Rectal smooth muscle tissue (tissue), 1 donor: Measurements from ENCODE around the gene DVL1.
"Not testable (repeated sequence)": the region's sequence is repeated elsewhere in the genome, so short reads cannot be mapped to it uniquely, and the experiment has no call there.

Experiments
- H3K27ac ChIP-seq: one replicate; pipeline ENCODE4 v1.7.0; 2013; ENCODE audit warnings: low read depth, low read length, inconsistent platforms
- H3K27me3 ChIP-seq: one replicate; pipeline ENCODE4 v1.7.0; 2013; ENCODE audit warnings: low read length; ENCODE audit not compliant: control insufficient read depth, insufficient read depth
- H3K36me3 ChIP-seq: one replicate; pipeline ENCODE4 v1.7.0; 2013; ENCODE audit warnings: low read length; ENCODE audit not compliant: control insufficient read depth, insufficient read depth
- H3K4me1 ChIP-seq: one replicate; pipeline ENCODE4 v1.7.0; 2013; ENCODE audit warnings: low read length; ENCODE audit not compliant: control insufficient read depth, insufficient read depth
- H3K4me3 ChIP-seq: one replicate; pipeline ENCODE4 v1.7.0; 2013; ENCODE audit warnings: low read length
- H3K9ac ChIP-seq: one replicate; pipeline ENCODE4 v1.7.0; 2013; ENCODE audit warnings: low read length

Gene DVL1

DNA sequence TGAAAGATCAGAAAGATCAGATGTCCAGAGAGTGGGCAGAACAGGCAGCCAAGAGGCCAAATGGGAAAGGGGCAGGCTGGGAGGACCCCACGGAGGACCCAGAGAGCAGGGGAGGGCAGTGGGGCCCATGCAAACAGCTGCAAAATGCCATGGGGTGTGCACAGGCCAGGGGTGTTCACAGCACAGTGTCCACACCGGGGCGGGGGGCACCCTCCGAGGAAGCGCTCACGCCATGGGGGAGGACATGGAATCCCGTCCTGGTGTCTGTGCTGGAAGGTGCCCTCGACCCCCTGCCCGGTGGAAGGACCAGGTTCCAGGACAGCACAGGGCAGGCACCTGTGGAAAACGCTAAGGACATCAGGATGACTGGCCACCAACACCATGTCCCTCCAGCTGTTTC is 26.3 kb downstream of the DVL1 start:
- Histone ChIP-seq H3K9ac (no peak overlapping the region), H3K4me3 (peak overlapping the region; percentile 10), H3K27me3 (no peaks in the 10 kb centered on the region), H3K4me1 (peaks cover 16% of the 10 kb centered on the region), H3K27ac (no peak overlapping the region), H3K36me3 (peaks cover 16% of the 10 kb centered on the region)

DNA sequence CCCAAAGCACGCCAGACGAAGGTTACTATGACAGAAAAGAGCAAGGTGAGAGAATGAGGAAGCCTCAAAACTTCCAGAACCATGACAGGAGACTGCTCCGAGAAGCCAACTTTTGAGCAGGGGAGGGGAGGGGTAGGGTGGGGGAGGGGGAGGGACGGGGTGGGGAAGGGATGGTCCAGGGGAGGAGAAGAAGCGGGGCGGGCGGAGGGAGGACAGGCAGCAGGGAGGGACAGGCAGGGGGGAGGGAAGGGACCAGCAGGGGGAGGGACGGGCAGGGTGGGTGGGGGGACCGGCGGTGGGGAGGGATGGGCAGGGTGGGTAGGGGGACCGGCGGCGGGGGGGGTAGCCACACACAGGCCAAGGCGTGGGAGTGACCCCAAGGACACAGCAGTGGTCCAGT is 26.8 kb downstream of the DVL1 start:
- no peak overlapping the region for H3K4me3 ChIP-seq
- H3K27me3 ChIP-seq = no peaks in the 10 kb centered on the region
- peaks cover 19% of the 10 kb centered on the region for H3K4me1 ChIP-seq
- peaks cover 16% of the 10 kb centered on the region for H3K36me3 ChIP-seq
- no peak overlapping the region for H3K9ac ChIP-seq
- no peak overlapping the region for H3K27ac ChIP-seq

DNA sequence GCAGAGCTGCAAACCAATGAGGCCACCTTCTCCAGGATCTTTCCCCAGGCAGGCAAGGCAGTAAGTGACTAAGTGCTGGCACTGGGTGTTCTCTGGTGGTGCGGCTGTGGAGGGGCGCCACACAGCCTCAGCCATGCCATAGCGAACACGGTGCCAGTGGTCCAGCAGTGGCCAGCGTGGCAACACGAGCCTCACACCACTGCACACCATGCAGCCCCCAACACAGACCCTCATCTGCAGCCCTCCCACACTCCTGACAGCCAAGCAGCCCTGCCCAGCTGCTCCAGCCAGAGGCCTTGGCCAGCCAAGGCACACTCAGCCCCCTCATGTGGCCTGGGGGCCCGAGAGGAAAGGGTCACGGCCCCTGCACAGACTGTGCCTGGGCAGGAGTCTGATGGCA is 27.7 kb downstream of the DVL1 start:
- no peaks in the 10 kb centered on the region for H3K27me3 ChIP-seq
- no peak overlapping the region for H3K27ac ChIP-seq
- peaks cover 16% of the 10 kb centered on the region for H3K36me3 ChIP-seq
- H3K4me1 ChIP-seq = peaks cover 19% of the 10 kb centered on the region
- no peak overlapping the region for H3K4me3 ChIP-seq
- no peak overlapping the region for H3K9ac ChIP-seq

DNA sequence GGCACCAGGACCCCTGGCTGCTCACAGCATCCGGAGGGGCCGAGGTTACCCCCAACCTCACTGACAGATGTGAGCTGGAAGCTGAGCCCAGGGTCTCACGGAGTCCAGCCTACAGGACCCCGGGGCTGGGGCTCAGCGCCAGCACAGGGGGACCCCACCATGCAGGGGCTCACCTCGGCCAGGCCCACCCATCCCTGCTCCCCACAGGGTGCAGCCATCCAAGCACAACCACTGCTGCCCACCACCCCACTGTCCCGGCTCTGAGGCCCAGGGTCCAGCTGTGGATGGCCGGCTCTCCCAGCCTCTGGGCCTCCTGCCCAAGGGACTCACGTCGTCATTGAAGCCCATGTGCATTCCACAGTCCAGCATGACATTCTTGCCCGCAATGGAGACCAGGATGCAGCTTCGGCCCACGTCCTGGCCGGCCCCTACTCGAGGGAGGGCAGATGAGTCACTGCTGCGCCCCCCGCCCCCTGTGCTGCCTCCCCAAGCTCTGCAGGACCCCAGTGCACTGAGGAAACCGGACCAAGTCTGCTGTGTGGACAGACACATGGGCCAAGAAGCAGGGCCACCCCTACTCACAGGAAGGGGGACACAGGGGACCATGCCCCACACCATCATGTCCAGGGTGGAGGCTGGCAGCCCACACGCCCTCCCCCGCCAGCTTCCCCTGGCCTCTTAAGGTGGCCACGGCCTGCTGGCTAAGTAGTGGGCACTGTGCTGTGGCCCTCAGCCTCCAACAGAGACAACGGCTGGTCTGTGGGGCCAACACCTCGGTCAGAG is 28.4 kb downstream of the DVL1 start:
- Histone ChIP-seq H3K4me1 (peaks cover 19% of the 10 kb centered on the region), H3K27ac (no peak overlapping the region), H3K9ac (no peak overlapping the region), H3K4me3 (no peak overlapping the region), H3K27me3 (no peaks in the 10 kb centered on the region), H3K36me3 (peaks cover 14% of the 10 kb centered on the region)

DNA sequence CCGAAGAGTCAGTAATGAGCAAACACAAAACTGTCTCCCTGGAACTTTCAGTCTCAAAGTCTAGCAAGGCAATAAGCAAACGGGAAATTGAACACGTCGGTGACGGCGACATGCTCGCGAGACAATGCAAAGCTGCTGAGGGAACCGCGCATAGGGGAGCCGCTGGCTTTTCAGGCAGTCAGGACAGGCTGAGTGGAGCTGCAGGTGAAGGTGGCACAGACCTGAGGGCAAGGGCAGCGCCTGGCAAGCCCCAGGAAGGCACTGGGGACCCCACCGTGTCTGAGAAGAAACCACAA is 29.6 kb downstream of the DVL1 start:
- H3K27ac ChIP-seq = no peak overlapping the region
- H3K4me3 ChIP-seq = no peak overlapping the region
- peaks cover 16% of the 10 kb centered on the region for H3K36me3 ChIP-seq
- H3K4me1 ChIP-seq = peaks cover 13% of the 10 kb centered on the region
- H3K9ac ChIP-seq = no peak overlapping the region
- H3K27me3 ChIP-seq = no peaks in the 10 kb centered on the region

DNA sequence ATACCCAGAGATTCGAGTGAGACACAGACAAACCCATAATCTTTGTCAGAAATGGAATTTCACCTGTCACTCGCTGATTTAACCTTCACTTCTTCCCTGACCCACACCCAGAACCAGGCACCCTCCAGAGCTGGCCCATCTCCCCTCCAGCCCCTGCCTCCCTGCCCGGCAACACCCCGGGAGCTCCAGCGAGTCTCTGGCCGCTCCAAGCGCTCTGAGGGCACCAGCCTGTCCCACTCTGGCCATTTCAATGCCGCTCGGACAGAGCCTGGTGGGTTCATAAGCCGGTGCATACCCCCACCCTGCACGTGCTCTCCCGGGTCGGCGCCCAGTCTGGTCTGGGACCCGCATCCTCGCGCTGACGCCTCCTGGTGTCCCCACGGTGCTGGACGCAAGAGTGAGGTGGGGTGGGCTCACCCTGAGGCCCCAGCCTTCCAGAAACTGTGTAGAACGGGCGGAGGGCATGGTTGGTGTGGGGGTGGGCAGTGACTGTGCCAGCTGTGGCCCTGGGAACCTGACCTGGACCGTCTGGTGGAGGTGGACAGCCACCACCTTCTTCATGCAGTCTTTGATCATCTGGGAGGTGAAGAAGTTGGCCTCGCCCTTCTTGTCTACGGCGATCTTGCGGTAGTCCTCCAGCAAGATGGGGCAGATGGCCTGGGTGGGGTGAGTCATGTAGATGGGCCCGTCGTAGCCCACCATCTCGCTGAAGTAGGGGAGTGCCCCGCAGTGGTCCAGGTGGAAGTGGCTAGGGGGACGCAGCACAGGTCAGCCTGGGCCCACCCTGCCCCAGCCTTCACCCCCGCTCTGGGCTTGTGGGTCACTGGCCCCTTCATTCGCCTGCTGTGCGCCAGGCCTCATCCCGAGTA is 30.2 kb downstream of the DVL1 start:
- Histone ChIP-seq H3K27ac (peak overlapping the region; percentile 7), H3K9ac (no peak overlapping the region), H3K27me3 (no peaks in the 10 kb centered on the region), H3K4me3 (no peak overlapping the region), H3K4me1 (peaks cover 13% of the 10 kb centered on the region), H3K36me3 (peaks cover 22% of the 10 kb centered on the region)

DNA sequence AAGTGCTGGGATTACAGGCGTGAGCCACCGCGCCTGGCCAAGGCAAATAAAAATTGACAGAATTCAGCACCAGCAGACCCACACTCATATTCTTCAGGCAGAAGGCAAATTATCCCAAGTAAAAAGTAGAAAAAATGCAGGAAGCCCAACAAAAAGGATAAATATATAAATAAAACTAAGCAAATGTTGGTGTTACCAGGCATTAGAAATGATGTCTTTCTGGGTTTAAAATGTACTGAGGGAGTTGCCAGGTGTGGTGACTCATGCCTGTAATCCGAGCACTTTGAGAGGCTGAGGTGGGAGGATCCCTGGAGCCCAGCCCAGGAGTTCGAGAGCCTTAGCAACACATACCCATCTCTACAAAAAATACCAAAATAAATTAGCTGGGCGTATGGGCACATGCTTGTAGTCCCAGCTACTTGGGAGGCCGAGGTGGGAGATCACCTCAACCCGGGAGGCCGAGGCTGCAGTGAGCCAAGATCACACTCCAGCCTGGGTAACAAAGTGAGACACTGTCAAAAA is 31.0 kb downstream of the DVL1 start:
- Histone ChIP-seq H3K27me3 (no peaks in the 10 kb centered on the region), H3K27ac (peak overlapping the region; percentile 81), H3K4me3 (no peak overlapping the region), H3K36me3 (peaks cover 22% of the 10 kb centered on the region), H3K9ac (no peak overlapping the region), H3K4me1 (peaks cover 13% of the 10 kb centered on the region)

DNA sequence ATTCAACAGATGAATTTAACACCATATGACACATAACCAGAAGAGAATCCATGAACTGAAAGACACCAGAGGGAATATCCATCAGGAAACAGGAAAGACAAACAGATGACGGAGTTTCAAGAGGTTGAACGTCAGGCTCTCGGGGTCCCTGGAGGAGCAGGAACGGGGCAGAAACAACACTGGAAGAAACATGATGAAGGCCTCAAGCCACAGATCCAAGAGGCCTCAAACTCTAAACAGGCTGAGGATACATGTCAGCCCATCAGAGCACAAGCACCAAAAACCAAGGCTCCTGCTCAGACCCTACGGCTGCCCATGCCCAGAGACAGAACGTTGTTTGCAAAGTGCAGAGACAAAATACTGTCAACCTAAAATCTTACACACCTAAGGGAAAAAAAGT is 31.8 kb downstream of the DVL1 start:
- Histone ChIP-seq H3K27me3 (no peaks in the 10 kb centered on the region), H3K4me3 (no peak overlapping the region), H3K27ac (peak overlapping the region; percentile 81), H3K9ac (no peak overlapping the region), H3K4me1 (peaks cover 10% of the 10 kb centered on the region), H3K36me3 (peaks cover 27% of the 10 kb centered on the region)

DNA sequence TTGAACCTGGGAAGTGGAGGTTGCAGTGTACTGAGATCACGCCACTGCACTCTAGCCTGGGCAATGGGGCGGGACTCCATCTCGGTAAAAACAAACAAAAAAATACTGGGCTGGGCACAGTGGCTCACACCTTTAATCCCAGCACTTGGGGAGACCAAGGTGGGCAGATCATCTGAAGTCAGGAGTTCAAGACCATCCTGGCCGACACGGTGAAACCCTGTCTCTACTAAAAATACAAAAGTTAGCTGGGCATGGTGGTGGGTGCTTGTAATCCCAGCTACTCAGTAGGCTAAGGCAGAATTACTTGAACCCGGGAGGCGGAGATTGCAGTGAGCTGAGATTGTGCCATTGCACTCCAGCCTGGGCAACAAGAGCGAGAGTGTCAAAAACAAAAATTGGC is 33.0 kb downstream of the DVL1 start:
- H3K4me3 ChIP-seq, H3K4me1 ChIP-seq, H3K27me3 ChIP-seq, H3K27ac ChIP-seq, H3K9ac ChIP-seq: not testable (repeated sequence)
- peaks cover 31% of the 10 kb centered on the region for H3K36me3 ChIP-seq

DNA sequence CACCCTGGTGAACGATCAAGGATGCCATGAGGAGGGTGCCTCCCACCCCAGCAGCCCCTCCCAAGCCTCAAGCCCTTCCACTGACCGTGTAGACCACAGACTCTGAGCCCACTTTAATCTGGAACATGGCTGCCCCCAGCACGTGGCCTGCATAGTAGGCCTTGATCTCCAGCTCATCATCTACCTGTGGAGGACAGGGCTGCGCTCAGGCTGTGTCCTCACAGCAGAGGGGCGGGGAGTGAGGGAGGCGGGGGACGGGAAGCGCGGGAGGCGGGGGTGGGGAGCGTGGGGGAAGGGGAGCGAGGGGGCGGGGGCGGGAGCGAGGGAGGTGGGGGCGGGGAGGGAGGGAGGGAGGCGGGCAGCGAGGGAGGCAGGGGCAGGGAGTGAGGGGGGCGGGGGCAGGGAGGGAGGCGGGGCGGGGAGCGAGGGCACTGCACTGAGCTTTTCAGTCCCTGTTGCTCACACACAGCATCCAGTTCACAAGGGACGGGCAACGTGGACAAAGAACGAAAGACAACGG is 33.7 kb downstream of the DVL1 start:
- H3K4me1 ChIP-seq = peaks cover 8% of the 10 kb centered on the region

DNA sequence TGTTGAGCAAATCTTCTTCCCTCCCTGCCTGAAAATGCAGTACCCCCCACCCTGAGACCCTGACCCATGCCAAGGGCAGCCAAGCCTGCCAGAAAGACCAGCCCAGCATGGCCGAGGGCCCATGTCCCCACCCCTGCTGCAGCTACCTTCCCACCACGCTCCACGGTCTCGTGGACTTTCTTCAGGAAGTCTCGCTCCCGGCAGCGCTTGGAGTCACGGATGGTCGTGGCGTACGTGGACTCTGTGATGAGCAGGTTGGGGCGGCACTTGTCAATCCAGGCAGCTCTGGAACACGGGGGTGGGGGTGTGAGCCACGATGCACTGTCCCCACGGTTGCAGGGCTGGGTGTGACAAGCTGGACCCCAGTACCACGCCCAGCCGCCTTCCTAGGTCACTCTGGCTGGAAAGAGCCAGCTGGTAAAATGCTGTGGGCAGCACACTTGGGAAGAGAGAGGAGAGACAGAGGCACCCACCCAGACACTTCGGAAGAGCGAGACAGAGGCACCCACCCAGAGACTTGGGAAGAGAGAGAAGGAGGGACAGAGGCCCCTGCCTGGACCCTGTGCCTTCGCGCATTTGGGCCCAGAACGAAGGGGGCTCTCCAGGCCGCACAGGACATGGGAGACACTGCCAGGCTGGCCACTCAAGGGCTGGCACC is 34.4 kb downstream of the DVL1 start:
- Histone ChIP-seq H3K27me3 (no peaks in the 10 kb centered on the region), H3K4me1 (peaks cover 8% of the 10 kb centered on the region), H3K4me3 (no peak overlapping the region), H3K27ac (no peak overlapping the region), H3K9ac (no peak overlapping the region), H3K36me3 (peaks cover 27% of the 10 kb centered on the region)

More for the DNA sequence above, 33.7 kb downstream of the DVL1 start:
- H3K27ac ChIP-seq = no peak overlapping the region
- H3K4me3 ChIP-seq = no peak overlapping the region
- no peaks in the 10 kb centered on the region for H3K27me3 ChIP-seq
- no peak overlapping the region for H3K9ac ChIP-seq
- peaks cover 31% of the 10 kb centered on the region for H3K36me3 ChIP-seq

DNA sequence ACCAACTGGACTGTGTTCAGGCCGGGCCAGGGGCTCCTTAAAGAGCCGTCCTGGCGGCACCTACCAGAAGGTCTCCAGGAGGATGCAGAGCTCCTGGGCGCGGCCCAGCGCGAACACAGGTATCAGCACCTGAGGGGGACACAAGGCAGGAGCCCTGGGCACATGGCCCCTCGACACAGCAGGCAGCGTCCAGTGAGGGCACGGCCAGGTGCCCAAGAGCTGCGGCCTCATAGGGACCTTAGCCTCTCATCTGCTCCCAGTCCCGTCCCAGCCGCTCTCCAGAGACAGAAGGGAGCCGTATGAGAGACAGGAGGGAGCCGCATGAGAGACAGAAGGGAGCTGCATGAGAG is 35.0 kb downstream of the DVL1 start:
- peaks cover 22% of the 10 kb centered on the region for H3K36me3 ChIP-seq
- peaks cover 13% of the 10 kb centered on the region for H3K4me1 ChIP-seq
- H3K27ac ChIP-seq = no peak overlapping the region
- no peak overlapping the region for H3K9ac ChIP-seq
- no peak overlapping the region for H3K4me3 ChIP-seq
- no peaks in the 10 kb centered on the region for H3K27me3 ChIP-seq
